ENCODE data around the gene SMC4.
"Not testable (repeated sequence)": the region's sequence is repeated elsewhere in the genome, so short reads cannot be mapped to it uniquely, and the experiment has no call there.

SMC4 gene

GRCh38 chr3:160399125-160400029, at the start of gene SMC4, which contains the start of gene IFT80:
Gene SMC4 (plus strand): TSS chr3:160399650. CDS start chr3:160400827, 1,177 bp downstream.
Gene IFT80 (minus strand): TSS chr3:160399225. CDS start chr3:160384600, 14,625 bp downstream.
- no peak for TF ChIP-seq CTCF (IDR thresholded peaks at IDR 0.05)
- H3K4me3 Mint-ChIP-seq: peak within 1 kb of the TSS; percentile 99
- H3K36me3 Mint-ChIP-seq (ENCODE audit: low read depth): peaks cover 6% of the 10 kb centered on the region
- peak; percentile 94 for DNase-seq
- H3K4me1 Mint-ChIP-seq: peaks cover 55% of the 10 kb centered on the region
- H3K9me3 Mint-ChIP-seq: peaks cover 4% of the 10 kb centered on the region
- H3K27me3 Mint-ChIP-seq (ENCODE audit: low read depth, poor library complexity): peaks cover 4% of the 10 kb centered on the region
- peak within 1 kb of the TSS; percentile 99 for H3K27ac Mint-ChIP-seq

GRCh38 chr3:160355826-160356225, 43.6 kb upstream of the SMC4 start:
- H3K27ac Mint-ChIP-seq: no peak overlapping the region
- DNase-seq: no peak
- no peaks in the 10 kb centered on the region for H3K4me1 Mint-ChIP-seq
- H3K27me3 Mint-ChIP-seq (ENCODE audit: low read depth, poor library complexity): no peaks in the 10 kb centered on the region
- H3K9me3 Mint-ChIP-seq: no peaks in the 10 kb centered on the region
- TF ChIP-seq CTCF (IDR thresholded peaks at IDR 0.05): no peak
- peaks cover 43% of the 10 kb centered on the region for H3K36me3 Mint-ChIP-seq (ENCODE audit: low read depth)
- H3K4me3 Mint-ChIP-seq: no peak overlapping the region

GRCh38 chr3:160362896-160363295, 36.6 kb upstream of the SMC4 start:
- H3K27ac Mint-ChIP-seq; H3K4me3 Mint-ChIP-seq; DNase-seq; H3K4me1 Mint-ChIP-seq; H3K9me3 Mint-ChIP-seq; H3K27me3 Mint-ChIP-seq (ENCODE audit: low read depth, poor library complexity): not testable (repeated sequence)
- H3K36me3 Mint-ChIP-seq (ENCODE audit: low read depth): peaks cover 81% of the 10 kb centered on the region

- Mint-ChIP-seq H3K4me3 (no peak overlapping the region), H3K36me3 (ENCODE audit: low read depth) (peaks cover 56% of the 10 kb centered on the region), H3K27ac (no peak overlapping the region), H3K27me3 (ENCODE audit: low read depth, poor library complexity) (no peaks in the 10 kb centered on the region), H3K4me1 (no peaks in the 10 kb centered on the region), H3K9me3 (peaks cover 4% of the 10 kb centered on the region)
- DNase-seq: no peak
- TF ChIP-seq CTCF (IDR thresholded peaks at IDR 0.05): no peak
Measured at GRCh38 chr3:160365869-160366522, 33.5 kb upstream of the SMC4 start.

- no peak for TF ChIP-seq CTCF (IDR thresholded peaks at IDR 0.05)
- H3K36me3 Mint-ChIP-seq (ENCODE audit: low read depth): peaks cover 43% of the 10 kb centered on the region
- H3K27ac Mint-ChIP-seq: no peak overlapping the region
- no peaks in the 10 kb centered on the region for H3K27me3 Mint-ChIP-seq (ENCODE audit: low read depth, poor library complexity)
- DNase-seq: no peak
- no peaks in the 10 kb centered on the region for H3K9me3 Mint-ChIP-seq
- no peaks in the 10 kb centered on the region for H3K4me1 Mint-ChIP-seq
- no peak overlapping the region for H3K4me3 Mint-ChIP-seq
Measured at GRCh38 chr3:160368804-160369203, 30.6 kb upstream of the SMC4 start.

GRCh38 chr3:160369784-160370183, 29.7 kb upstream of the SMC4 start:
- Mint-ChIP-seq H3K9me3 (no peaks in the 10 kb centered on the region), H3K4me3 (no peak overlapping the region), H3K4me1 (no peaks in the 10 kb centered on the region), H3K27me3 (ENCODE audit: low read depth, poor library complexity) (no peaks in the 10 kb centered on the region), H3K27ac (no peak overlapping the region), H3K36me3 (ENCODE audit: low read depth) (peaks cover 44% of the 10 kb centered on the region)
- no peak for TF ChIP-seq CTCF (IDR thresholded peaks at IDR 0.05)
- no peak for DNase-seq

Measured in nephron progenitor cell (in vitro differentiated cells).